ENCODE results near the gene PPCDC. TPM values are rescaled to one million over a fixed set of nuclear protein-coding genes. Genes with fewer than 3 reads are reported as not detected.
"Not testable (repeated sequence)": the region's sequence is repeated elsewhere in the genome, so short reads cannot be mapped to it uniquely, and the experiment has no call there.

PPCDC gene
- total RNA-seq, 2 donors from 2014 or later, result 15.9 to 24.5 TPM

DNA sequence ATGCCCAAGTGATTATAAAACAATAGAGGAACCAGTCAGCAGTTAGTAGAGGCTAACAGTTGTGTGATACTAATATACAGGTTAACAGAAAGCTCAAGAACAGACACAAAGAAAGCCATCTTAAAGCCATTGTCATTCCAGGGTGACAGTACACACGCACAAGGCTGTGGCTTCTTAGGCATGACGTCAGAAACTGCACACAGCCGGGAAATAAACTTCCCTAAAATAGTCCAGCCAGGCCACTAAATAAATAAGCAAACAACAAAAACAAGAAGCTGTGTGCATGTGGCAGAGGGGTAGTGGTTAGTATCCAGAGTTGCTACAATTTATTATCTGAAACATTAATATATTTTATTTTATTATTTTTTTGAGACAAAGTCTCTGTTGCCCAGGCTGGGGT is 49.8 kb downstream of the PPCDC start:
- peaks cover 32% of the 10 kb centered on the region for H3K9me3 ChIP-seq (ENCODE audit: control insufficient read depth, low read length)
- Mint-ChIP-seq H3K9me3 (peaks cover 23% of the 10 kb centered on the region), H3K27me3 (ENCODE audit: insufficient read depth) (peaks cover 21% of the 10 kb centered on the region), H3K4me1 (no peaks in the 10 kb centered on the region), H3K36me3 (ENCODE audit: low read depth) (no peaks in the 10 kb centered on the region), H3K27ac (no peak overlapping the region), H3K4me3 (no peak overlapping the region)
- 88% methylated on average over 3 of the region's 3 CpGs; no CpG with 5 or more reads in 1 of the 2 experiments for WGBS, 2 experiments (ENCODE audit: insufficient coverage in 1 of 2, insufficient read length in 1 of 2)
- H3K9ac ChIP-seq (ENCODE audit: extremely low read depth, low read length, poor library complexity, severe bottlenecking), result no peak overlapping the region
- no peaks in the 10 kb centered on the region for H3K4me1 ChIP-seq (ENCODE audit: control insufficient read depth, insufficient read depth, low read length)
- no peak overlapping the region for H3K27ac ChIP-seq (ENCODE audit: low read depth, low read length)
- no peaks in the 10 kb centered on the region for H3K27me3 ChIP-seq (ENCODE audit: control insufficient read depth, insufficient read depth, low read length, poor library complexity, severe bottlenecking)
- H3K4me3 ChIP-seq (ENCODE audit: low read length), result no peak overlapping the region
- no peak for DNase-seq
- no peaks in the 10 kb centered on the region for H3K36me3 ChIP-seq (ENCODE audit: control insufficient read depth, insufficient read depth, low read length)
- TF ChIP-seq, protein P1, sequence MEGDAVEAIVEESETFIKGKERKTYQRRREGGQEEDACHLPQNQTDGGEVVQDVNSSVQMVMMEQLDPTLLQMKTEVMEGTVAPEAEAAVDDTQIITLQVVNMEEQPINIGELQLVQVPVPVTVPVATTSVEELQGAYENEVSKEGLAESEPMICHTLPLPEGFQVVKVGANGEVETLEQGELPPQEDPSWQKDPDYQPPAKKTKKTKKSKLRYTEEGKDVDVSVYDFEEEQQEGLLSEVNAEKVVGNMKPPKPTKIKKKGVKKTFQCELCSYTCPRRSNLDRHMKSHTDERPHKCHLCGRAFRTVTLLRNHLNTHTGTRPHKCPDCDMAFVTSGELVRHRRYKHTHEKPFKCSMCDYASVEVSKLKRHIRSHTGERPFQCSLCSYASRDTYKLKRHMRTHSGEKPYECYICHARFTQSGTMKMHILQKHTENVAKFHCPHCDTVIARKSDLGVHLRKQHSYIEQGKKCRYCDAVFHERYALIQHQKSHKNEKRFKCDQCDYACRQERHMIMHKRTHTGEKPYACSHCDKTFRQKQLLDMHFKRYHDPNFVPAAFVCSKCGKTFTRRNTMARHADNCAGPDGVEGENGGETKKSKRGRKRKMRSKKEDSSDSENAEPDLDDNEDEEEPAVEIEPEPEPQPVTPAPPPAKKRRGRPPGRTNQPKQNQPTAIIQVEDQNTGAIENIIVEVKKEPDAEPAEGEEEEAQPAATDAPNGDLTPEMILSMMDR (conservative IDR thresholded peaks at IDR 0.05), result no peak

DNA sequence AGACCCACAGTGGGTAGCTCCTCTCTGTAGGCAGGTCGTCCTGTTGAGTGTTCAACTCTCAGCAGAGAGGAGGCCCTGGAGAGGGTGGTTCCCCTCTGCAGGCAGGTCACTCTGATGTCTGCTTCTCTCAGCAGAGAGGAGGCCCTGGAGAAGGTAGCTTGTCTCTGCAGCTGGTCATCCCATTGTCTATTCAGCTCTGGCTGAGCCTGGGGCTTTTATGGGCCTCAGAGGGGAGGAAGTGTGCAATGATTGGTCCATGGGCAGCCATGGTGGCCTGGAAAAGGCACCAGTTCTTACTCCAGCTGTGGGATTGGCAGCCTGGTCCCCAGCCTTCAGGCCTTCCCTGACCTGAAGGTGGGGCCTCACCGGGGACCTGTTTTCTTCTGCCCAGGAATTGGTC is 52.9 kb downstream of the PPCDC start:
- Mint-ChIP-seq H3K9me3 (peaks cover 18% of the 10 kb centered on the region), H3K4me1 (no peaks in the 10 kb centered on the region), H3K27me3 (ENCODE audit: insufficient read depth) (peaks cover 17% of the 10 kb centered on the region), H3K4me3 (no peak overlapping the region), H3K27ac (no peak overlapping the region), H3K36me3 (ENCODE audit: low read depth) (no peaks in the 10 kb centered on the region)
- Histone ChIP-seq H3K9ac (ENCODE audit: extremely low read depth, low read length, poor library complexity, severe bottlenecking) (no peak overlapping the region), H3K27ac (ENCODE audit: low read depth, low read length) (no peak overlapping the region), H3K36me3 (ENCODE audit: control insufficient read depth, insufficient read depth, low read length) (no peaks in the 10 kb centered on the region), H3K4me1 (ENCODE audit: control insufficient read depth, insufficient read depth, low read length) (no peaks in the 10 kb centered on the region), H3K9me3 (ENCODE audit: control insufficient read depth, low read length) (peaks cover 24% of the 10 kb centered on the region), H3K4me3 (ENCODE audit: low read length) (no peak overlapping the region), H3K27me3 (ENCODE audit: control insufficient read depth, insufficient read depth, low read length, poor library complexity, severe bottlenecking) (peaks cover 6% of the 10 kb centered on the region)
- TF ChIP-seq, protein P1 (conservative IDR thresholded peaks at IDR 0.05), result no peak
- DNase-seq, result no peak
- WGBS, 2 experiments (ENCODE audit: insufficient coverage in 1 of 2, insufficient read length in 1 of 2), result 87 to 90% methylated on average over 2 of the region's 2 CpGs

DNA sequence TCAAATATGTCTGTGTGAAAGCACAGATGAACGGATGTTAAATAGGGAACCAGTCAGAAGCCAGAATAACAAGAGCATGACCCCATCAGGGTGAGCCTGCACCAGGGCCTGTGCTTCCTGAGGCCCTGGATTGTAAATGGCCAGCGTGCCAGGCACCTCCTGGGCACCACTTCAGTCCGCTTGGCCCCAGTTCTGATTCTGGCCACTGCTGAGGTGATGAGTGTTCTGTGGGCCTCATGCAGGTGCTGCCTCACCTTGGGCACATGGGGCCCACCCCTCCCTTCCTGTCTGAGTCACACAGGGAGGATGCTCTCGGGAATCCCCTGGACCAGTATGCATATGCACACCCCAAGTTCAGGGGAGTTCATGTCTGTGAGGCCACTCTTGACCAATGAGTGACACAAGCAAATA is 54.2 kb downstream of the PPCDC start:
- not testable (repeated sequence) for H3K9ac ChIP-seq (ENCODE audit: extremely low read depth, low read length, poor library complexity, severe bottlenecking); H3K4me3 ChIP-seq (ENCODE audit: low read length); H3K4me3 Mint-ChIP-seq; H3K4me1 ChIP-seq (ENCODE audit: control insufficient read depth, insufficient read depth, low read length); H3K27ac ChIP-seq (ENCODE audit: low read depth, low read length); H3K4me1 Mint-ChIP-seq; H3K36me3 Mint-ChIP-seq (ENCODE audit: low read depth); DNase-seq; H3K27ac Mint-ChIP-seq; H3K36me3 ChIP-seq (ENCODE audit: control insufficient read depth, insufficient read depth, low read length)
- peaks cover 21% of the 10 kb centered on the region for H3K27me3 Mint-ChIP-seq (ENCODE audit: insufficient read depth)
- WGBS, 2 experiments (ENCODE audit: insufficient coverage in 1 of 2, insufficient read length in 1 of 2), result 84 to 89% methylated on average over 2 to 4 of the region's 4 CpGs
- peaks cover 18% of the 10 kb centered on the region for H3K9me3 Mint-ChIP-seq
- peaks cover 13% of the 10 kb centered on the region for H3K27me3 ChIP-seq (ENCODE audit: control insufficient read depth, insufficient read depth, low read length, poor library complexity, severe bottlenecking)
- H3K9me3 ChIP-seq (ENCODE audit: control insufficient read depth, low read length), result peaks cover 24% of the 10 kb centered on the region

DNA sequence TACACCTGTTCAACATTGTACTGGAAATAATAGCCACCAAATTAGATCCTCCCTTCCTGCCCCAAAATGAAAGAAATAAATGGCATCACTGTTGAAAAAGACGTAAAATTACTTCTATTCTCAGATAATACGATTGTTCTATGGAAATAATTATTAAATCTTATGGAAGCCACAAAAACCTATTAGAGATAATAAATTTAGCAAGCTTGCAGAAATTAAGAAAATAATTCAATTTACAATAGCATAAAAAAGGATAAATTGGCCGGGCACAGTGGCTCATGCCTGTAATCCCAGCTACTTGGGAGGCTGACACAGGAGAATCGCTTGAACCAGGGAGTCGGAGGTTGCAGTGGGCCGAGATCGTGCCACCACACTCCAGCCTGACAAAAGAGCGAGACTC is 57.8 kb downstream of the PPCDC start:
- Histone ChIP-seq H3K9ac (ENCODE audit: extremely low read depth, low read length, poor library complexity, severe bottlenecking) (no peak overlapping the region), H3K36me3 (ENCODE audit: control insufficient read depth, insufficient read depth, low read length) (no peaks in the 10 kb centered on the region), H3K27me3 (ENCODE audit: control insufficient read depth, insufficient read depth, low read length, poor library complexity, severe bottlenecking) (peaks cover 13% of the 10 kb centered on the region), H3K4me1 (ENCODE audit: control insufficient read depth, insufficient read depth, low read length) (no peaks in the 10 kb centered on the region), H3K9me3 (ENCODE audit: control insufficient read depth, low read length) (peaks cover 10% of the 10 kb centered on the region), H3K27ac (ENCODE audit: low read depth, low read length) (no peak overlapping the region), H3K4me3 (ENCODE audit: low read length) (no peak overlapping the region)
- H3K4me1 Mint-ChIP-seq, result no peaks in the 10 kb centered on the region
- 90 to 95% methylated on average over 2 to 5 of the region's 8 CpGs for WGBS, 2 experiments (ENCODE audit: insufficient coverage in 1 of 2, insufficient read length in 1 of 2)
- TF ChIP-seq, protein P1 (conservative IDR thresholded peaks at IDR 0.05), result no peak
- H3K9me3 Mint-ChIP-seq, result peaks cover 15% of the 10 kb centered on the region
- H3K4me3 Mint-ChIP-seq, result no peak overlapping the region
- peaks cover 38% of the 10 kb centered on the region for H3K27me3 Mint-ChIP-seq (ENCODE audit: insufficient read depth)
- DNase-seq, result no peak
- H3K36me3 Mint-ChIP-seq (ENCODE audit: low read depth), result no peaks in the 10 kb centered on the region
- H3K27ac Mint-ChIP-seq, result no peak overlapping the region
